Coronary artery (tissue), 2 donors: ENCODE results near the gene TNIP1.

ENCODE experiments used
- DNase-seq: peaks from one replicate; pipeline ENCODE4 v3.0.0-alpha.2; 2017; ENCODE audit warnings: low spot score
- H3K27ac ChIP-seq, 2 donors: fragments of 200-600 bp; sonication (generic); one replicate each; pipeline ENCODE4 v1.5.1; 2016 to 2019
- H3K4me3 ChIP-seq: fragments of 200-600 bp; sonication (generic); 2 replicates; pipeline ENCODE4 v1.5.1; 2016; ENCODE audit warnings: mild to moderate bottlenecking, moderate library complexity
- TF ChIP-seq, protein P1 (sequence below): fragments of 200-600 bp; sonication (generic); IDR thresholded peaks from one replicate; pipeline ENCODE4 v1.5.1; 2019; ENCODE audit warnings: antibody characterized with exemption

TNIP1 gene

DNA sequence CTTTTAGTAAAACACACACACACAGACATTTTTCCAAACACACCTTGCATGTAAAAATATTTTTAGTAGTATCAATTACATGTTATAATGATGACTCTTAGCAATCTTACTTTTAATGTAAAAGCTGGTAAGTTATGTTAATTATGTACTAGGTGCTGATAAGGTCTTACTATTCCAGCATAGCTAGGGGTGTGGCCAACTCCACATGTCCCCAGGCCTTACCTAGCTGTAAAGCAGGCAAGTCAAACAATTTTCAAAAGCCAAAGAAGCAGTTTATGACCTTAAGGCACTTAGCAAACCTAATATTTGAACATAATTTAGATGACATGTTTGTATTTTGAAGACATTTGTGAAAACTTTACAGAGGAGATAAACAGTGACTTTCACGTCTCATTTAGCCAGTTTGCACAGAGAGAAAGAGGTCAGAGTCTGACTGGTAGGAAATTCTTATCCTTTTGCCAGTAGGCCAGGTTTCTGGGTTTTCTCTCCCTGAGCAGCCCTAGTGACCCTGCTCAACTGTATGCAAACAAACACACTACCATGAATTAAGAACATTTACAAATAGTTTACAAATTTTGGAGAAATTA lies 86.9 kb downstream of the TNIP1 start:
- no peak overlapping the region for H3K27ac ChIP-seq
- DNase-seq: no peak
- TF ChIP-seq, protein P1, sequence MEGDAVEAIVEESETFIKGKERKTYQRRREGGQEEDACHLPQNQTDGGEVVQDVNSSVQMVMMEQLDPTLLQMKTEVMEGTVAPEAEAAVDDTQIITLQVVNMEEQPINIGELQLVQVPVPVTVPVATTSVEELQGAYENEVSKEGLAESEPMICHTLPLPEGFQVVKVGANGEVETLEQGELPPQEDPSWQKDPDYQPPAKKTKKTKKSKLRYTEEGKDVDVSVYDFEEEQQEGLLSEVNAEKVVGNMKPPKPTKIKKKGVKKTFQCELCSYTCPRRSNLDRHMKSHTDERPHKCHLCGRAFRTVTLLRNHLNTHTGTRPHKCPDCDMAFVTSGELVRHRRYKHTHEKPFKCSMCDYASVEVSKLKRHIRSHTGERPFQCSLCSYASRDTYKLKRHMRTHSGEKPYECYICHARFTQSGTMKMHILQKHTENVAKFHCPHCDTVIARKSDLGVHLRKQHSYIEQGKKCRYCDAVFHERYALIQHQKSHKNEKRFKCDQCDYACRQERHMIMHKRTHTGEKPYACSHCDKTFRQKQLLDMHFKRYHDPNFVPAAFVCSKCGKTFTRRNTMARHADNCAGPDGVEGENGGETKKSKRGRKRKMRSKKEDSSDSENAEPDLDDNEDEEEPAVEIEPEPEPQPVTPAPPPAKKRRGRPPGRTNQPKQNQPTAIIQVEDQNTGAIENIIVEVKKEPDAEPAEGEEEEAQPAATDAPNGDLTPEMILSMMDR: no peak
- no peak overlapping the region for H3K4me3 ChIP-seq

DNA sequence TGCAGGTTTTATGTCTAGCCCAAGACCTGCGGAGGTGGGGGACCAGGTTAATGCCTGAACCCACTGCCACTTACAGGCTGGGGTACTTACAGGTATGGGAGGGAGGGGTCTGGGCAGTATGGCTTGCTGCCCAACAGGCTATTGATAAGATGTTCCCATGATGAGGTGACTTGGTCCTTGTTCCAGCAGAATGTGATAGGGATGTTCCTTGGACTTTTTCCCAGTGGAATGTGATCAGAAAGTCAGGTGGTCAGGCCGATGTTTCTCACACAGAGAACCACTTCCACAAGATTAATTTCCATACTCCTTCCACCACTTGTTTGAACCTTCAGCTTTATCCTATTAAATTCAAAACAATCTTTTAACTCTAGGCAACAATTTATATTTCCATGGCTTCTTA lies 87.4 kb downstream of the TNIP1 start:
- DNase-seq: no peak
- TF ChIP-seq, protein P1: no peak
- no peak overlapping the region for H3K27ac ChIP-seq
- no peak overlapping the region for H3K4me3 ChIP-seq

DNA sequence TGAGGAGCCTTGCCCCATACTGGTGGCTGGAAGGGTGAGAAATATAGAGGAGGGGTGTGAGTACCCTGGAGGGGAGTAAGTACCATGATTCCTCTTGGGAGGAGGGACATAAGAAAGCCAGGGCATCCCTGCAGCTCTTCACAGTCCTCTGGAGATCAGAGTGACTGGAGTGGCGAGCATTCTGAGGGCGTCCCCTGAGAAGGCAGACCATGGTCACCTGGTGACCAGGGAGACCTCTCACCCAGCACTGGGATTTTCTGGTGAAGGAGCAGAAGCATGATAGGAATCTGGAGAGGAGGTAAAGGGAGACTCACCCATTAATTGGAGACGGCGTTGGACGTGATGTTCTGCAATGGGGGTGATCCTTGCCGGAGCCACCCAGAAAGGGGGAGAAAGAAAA lies 88.1 kb downstream of the TNIP1 start:
- DNase-seq: peak; percentile 41
- Histone ChIP-seq H3K27ac (no peak overlapping the region), H3K4me3 (no peak overlapping the region)
- TF ChIP-seq, protein P1: no peak

GRCh38 chr5:150989695-150990094 lies 91.1 kb downstream of the TNIP1 start:
- no peak for DNase-seq
- Histone ChIP-seq H3K27ac (no peak overlapping the region), H3K4me3 (no peak overlapping the region)
- TF ChIP-seq, protein P1: no peak

DNA sequence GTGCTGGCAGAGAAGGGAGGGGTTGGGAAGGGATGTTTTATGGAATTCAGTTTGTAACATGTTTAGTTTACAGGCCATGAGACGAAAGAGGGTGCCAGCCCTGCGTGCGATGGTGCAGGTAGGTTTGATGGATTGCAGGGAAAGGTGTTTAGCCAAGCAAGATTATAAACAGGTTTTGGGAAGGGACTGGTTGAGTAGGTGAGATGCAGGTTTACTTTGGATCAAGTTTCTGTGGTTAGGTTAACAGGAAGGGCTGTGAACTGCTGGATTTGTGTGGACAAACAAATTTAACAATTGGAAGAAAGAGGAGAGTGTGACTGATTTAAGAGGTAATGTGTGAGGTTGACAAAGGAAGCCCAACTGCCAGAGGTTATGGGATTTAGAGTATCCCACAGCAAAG lies 93.1 kb downstream of the TNIP1 start:
- Histone ChIP-seq H3K4me3 (no peak overlapping the region), H3K27ac (no peak overlapping the region)
- TF ChIP-seq, protein P1: no peak
- no peak for DNase-seq
